Stimulated activated CD8-positive, alpha-beta memory T cell treated with anti-CD3 and anti-CD28 coated beads, Interleukin-12 subunit alpha, Interleukin-12 subunit beta, amount 100 ng/mL, for 4 hours (primary cell): ENCODE data around the gene METTL1.

Experiments
- DNase-seq: peaks from one replicate; pipeline ENCODE4 v3.0.0-alpha.2; 2020; ENCODE audit warnings: low read depth

Gene METTL1

GRCh38 chr12:57753756-57754337, 18.1 kb downstream of the METTL1 start:
- no peak for DNase-seq

- DNase-seq: no peak
These were observed 19.3 kb downstream of the METTL1 start for GRCh38 chr12:57752668-57753000.

GRCh38 chr12:57751788-57752667, 19.9 kb downstream of the METTL1 start, which contains the start of gene CDK4:
CDK4 (minus strand) TSS chr12:57752310; CDS start chr12:57751717, 593 bp downstream.
- peak; percentile 96 for DNase-seq

- DNase-seq: no peak
These were observed 20.5 kb downstream of the METTL1 start for GRCh38 chr12:57751432-57751787.

- DNase-seq: no peak
These were observed 21.1 kb downstream of the METTL1 start for GRCh38 chr12:57750561-57751431.

- DNase-seq: no peak
These were observed 22.8 kb downstream of the METTL1 start for GRCh38 chr12:57749061-57749460.

- no peak for DNase-seq
These were observed 25.9 kb downstream of the METTL1 start for GRCh38 chr12:57746025-57746424.

- no peak for DNase-seq
These were observed 26.4 kb downstream of the METTL1 start for GRCh38 chr12:57745485-57745881.

- DNase-seq: peak; percentile 83
These were observed 27.0 kb downstream of the METTL1 start, which contains the start of gene TSPAN31 for GRCh38 chr12:57744777-57745484. TSPAN31 (plus strand) TSS chr12:57745039; CDS start chr12:57745155, 116 bp downstream.

GRCh38 chr12:57744194-57744776, 27.6 kb downstream of the METTL1 start:
- DNase-seq: peak; percentile 60

- DNase-seq: no peak
These were observed 28.1 kb downstream of the METTL1 start for GRCh38 chr12:57743769-57744168.

- DNase-seq: peak; percentile 65
These were observed 29.8 kb downstream of the METTL1 start for GRCh38 chr12:57741844-57742738.

GRCh38 chr12:57741413-57741789, 30.5 kb downstream of the METTL1 start:
- no peak for DNase-seq

- DNase-seq: peak; percentile 61
These were observed 31.1 kb downstream of the METTL1 start for GRCh38 chr12:57740656-57741412.

GRCh38 chr12:57739914-57740538, 31.9 kb downstream of the METTL1 start:
- DNase-seq: no peak

- DNase-seq: no peak
These were observed 32.5 kb downstream of the METTL1 start for GRCh38 chr12:57739387-57739786.

- DNase-seq: no peak
These were observed 33.2 kb downstream of the METTL1 start, which contains the start of gene AGAP2 for GRCh38 chr12:57738661-57739237. AGAP2 (minus strand) TSS chr12:57738742; CDS start chr12:57738246, 496 bp downstream.
